Kidney (tissue), 14 donors: ENCODE measurements around the gene CTCFL. TPM values are rescaled to one million over a fixed set of nuclear protein-coding genes. Genes with fewer than 3 reads are reported as not detected.

Experiments
- DNase-seq, 5 donors: peaks; one replicate each; pipeline ENCODE4 v3.0.0-alpha.2; 2013 to 2020
- FAIRE-seq: peaks from 2 replicates; lab custom pipeline; 2012; peaks lifted over from hg19 to GRCh38; lab: Jason Lieb, UNC
- H3K27ac ChIP-seq, 2 donors: one replicate each; pipeline ENCODE4 v1.7.0; 2013; ENCODE audit warnings: low read depth in 2 of 2, low read length in 2 of 2, inconsistent platforms in 1 of 2
- H3K27me3 ChIP-seq: one replicate; pipeline ENCODE4 v1.7.1; 2013; ENCODE audit warnings: low read length, inconsistent platforms; ENCODE audit not compliant: control insufficient read depth, insufficient read depth
- H3K36me3 ChIP-seq, 3 donors: one replicate each; pipeline versions ENCODE4 v1.7.0 to v1.7.1; 2013; ENCODE audit warnings: low read length in 3 of 3, control low read depth in 1 of 3, inconsistent platforms in 1 of 3; ENCODE audit not compliant: insufficient read depth in 3 of 3, control insufficient read depth in 2 of 3
- H3K4me1 ChIP-seq, 3 donors: one replicate each; pipeline versions ENCODE4 v1.7.0 to v1.7.1; 2013; ENCODE audit warnings: low read length in 3 of 3, inconsistent platforms in 1 of 3, low read depth in 1 of 3; ENCODE audit not compliant: control insufficient read depth in 2 of 3, insufficient read depth in 2 of 3
- H3K4me3 ChIP-seq, 3 donors: one replicate each; pipeline versions ENCODE4 v1.7.0 to v1.8.1; 2013; ENCODE audit warnings: low read length in 3 of 3, control low read depth in 1 of 3, inconsistent platforms in 1 of 3
- H3K9ac ChIP-seq, 3 donors: one replicate each; pipeline versions ENCODE4 v1.7.0 to v1.7.1; 2013; ENCODE audit warnings: low read length in 3 of 3, control low read depth in 1 of 3, inconsistent platforms in 1 of 3
- H3K9me3 ChIP-seq, 3 donors: one replicate each; pipeline versions ENCODE4 v1.7.0 to v1.7.1; 2013; ENCODE audit warnings: low read length in 3 of 3, control low read depth in 1 of 3, inconsistent platforms in 1 of 3; ENCODE audit not compliant: control insufficient read depth in 2 of 3, insufficient read depth in 1 of 3
- CTCF ChIP-seq: IDR thresholded peaks from 3 replicates; pipeline ENCODE4 v1.5.1; 2012; ENCODE audit warnings: mild to moderate bottlenecking, moderate library complexity, borderline replicate concordance; ENCODE audit not compliant: insufficient read depth; ENCODE audit errors: extremely low read depth
- intact Hi-C: fragments of 100-400 bp; cut with DNase I; formaldehyde crosslinking; loops from one replicate; pipeline ENCODE4 v1.11.1; 2022
- polyA plus RNA-seq: library from polyadenylated mRNA; stranded (reverse); fragments of 350-450 nt; fragmentation: Illumina TruSeq; extraction: RNeasy Lipid Tissue Mini Kit (QIAGEN cat#74804); gene quantifications from one replicate; pipeline ENCODE4 v1.2.3, GENCODE V29; 2014; ENCODE audit warnings: low read depth, low replicate concordance; ENCODE audit not compliant: insufficient read depth
- total RNA-seq: library from RNA; stranded (reverse); fragmentation: NEBNext Ultra II Directional; extraction: Animal tissue kit (Norgen Biotek cat#: 25700); gene quantifications from one replicate; pipeline ENCODE4 v1.2.1, GENCODE V29; 2021
- donor health status: control.
- donor health status: control.
- donor health status: control.
- donor health status: control.
- donor health status: control.
- donor health status: DM: yes; HTN: yes; CAD: no.
- donor health status: Normal renal cell carcinoma (clear cell type).

Gene CTCFL
- total and polyA plus RNA-seq, 2 donors from 2014 or later, result not detected

- intact Hi-C loops, result no loop called here
- no peak overlapping the region for H3K9ac ChIP-seq
Observed at GRCh38 chr20:57556980-57557274, 32.0 kb upstream of the CTCFL start.

GRCh38 chr20:57555457-57556184, 30.7 kb upstream of the CTCFL start:
- FAIRE-seq, result no peak
- Histone ChIP-seq H3K4me3 (no peak overlapping the region), H3K36me3 (no peaks in the 10 kb centered on the region), H3K9me3 (no peaks in the 10 kb centered on the region), H3K4me1 (peaks cover 0 to 7% (median 5%) of the 10 kb centered on the region in 3 donors), H3K9ac (no peak overlapping the region), H3K27me3 (no peaks in the 10 kb centered on the region), H3K27ac (no peak overlapping the region)
- no peak for DNase-seq
- no peak for TF ChIP-seq CTCF
- intact Hi-C loops, result no loop called here

More at GRCh38 chr20:57556980-57557274, 32.0 kb upstream of the CTCFL start:
- H3K4me1 ChIP-seq, result peaks cover 3 to 8% (median 5%) of the 10 kb centered on the region in 3 donors
- no peak overlapping the region for H3K4me3 ChIP-seq
- no peaks in the 10 kb centered on the region for H3K9me3 ChIP-seq
- DNase-seq (no peak), FAIRE-seq (no peak)
- TF ChIP-seq CTCF, result no peak
- H3K27me3 ChIP-seq, result no peaks in the 10 kb centered on the region
- H3K36me3 ChIP-seq, result peaks cover 0 to 9% (median 3%) of the 10 kb centered on the region in 3 donors
- H3K27ac ChIP-seq, result no peak overlapping the region

- H3K36me3 ChIP-seq, result no peaks in the 10 kb centered on the region
- FAIRE-seq (no peak), DNase-seq (no peak)
- H3K9me3 ChIP-seq, result no peaks in the 10 kb centered on the region
- no peak overlapping the region for H3K9ac ChIP-seq
- H3K27ac ChIP-seq, result no peak overlapping the region
- peaks cover 0 to 2% (median 0%) of the 10 kb centered on the region in 3 donors for H3K4me1 ChIP-seq
- no peak for TF ChIP-seq CTCF
- H3K4me3 ChIP-seq, result no peak overlapping the region
- intact Hi-C loops, result no loop called here
- no peaks in the 10 kb centered on the region for H3K27me3 ChIP-seq
Observed at GRCh38 chr20:57553376-57554018, 28.6 kb upstream of the CTCFL start.
